Esophagus squamous epithelium (tissue), 4 donors: ENCODE measurements around the gene SPZ1.

Experiments used
- POLR2A ChIP-seq, 4 donors: fragments of 450-650 bp; IDR thresholded peaks; one replicate each; pipeline ENCODE4 v1.6.1; 2017; ENCODE audit warnings: antibody characterized with exemption in 4 of 4, mild to moderate bottlenecking in 4 of 4, moderate library complexity in 3 of 4
- TF ChIP-seq, protein P1 (sequence below), 6 experiments: fragments of 450-650 bp in 4 of 6; fragments of 200-600 bp in 2 of 6; sonication (generic) in 2 of 6; IDR thresholded peaks; one replicate each; pipeline ENCODE4 v1.5.1; 2016 to 2019; ENCODE audit warnings: antibody characterized with exemption in 6 of 6, mild to moderate bottlenecking in 4 of 6, moderate library complexity in 4 of 6

GRCh38 chr5:80302636-80303035, 17.2 kb upstream of the SPZ1 start:
- TF ChIP-seq, protein P1, sequence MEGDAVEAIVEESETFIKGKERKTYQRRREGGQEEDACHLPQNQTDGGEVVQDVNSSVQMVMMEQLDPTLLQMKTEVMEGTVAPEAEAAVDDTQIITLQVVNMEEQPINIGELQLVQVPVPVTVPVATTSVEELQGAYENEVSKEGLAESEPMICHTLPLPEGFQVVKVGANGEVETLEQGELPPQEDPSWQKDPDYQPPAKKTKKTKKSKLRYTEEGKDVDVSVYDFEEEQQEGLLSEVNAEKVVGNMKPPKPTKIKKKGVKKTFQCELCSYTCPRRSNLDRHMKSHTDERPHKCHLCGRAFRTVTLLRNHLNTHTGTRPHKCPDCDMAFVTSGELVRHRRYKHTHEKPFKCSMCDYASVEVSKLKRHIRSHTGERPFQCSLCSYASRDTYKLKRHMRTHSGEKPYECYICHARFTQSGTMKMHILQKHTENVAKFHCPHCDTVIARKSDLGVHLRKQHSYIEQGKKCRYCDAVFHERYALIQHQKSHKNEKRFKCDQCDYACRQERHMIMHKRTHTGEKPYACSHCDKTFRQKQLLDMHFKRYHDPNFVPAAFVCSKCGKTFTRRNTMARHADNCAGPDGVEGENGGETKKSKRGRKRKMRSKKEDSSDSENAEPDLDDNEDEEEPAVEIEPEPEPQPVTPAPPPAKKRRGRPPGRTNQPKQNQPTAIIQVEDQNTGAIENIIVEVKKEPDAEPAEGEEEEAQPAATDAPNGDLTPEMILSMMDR (IDR thresholded peaks at IDR 0.05) = no peak
- TF ChIP-seq POLR2A (IDR thresholded peaks at IDR 0.05) = no peak
